B cell (primary cell): Measurements from ENCODE around the gene UBQLNL.

Experiments used
- EZH2 ChIP-seq: IDR thresholded peaks from 2 replicates; pipeline ENCODE4 v1.6.1; 2012; ENCODE audit warnings: borderline replicate concordance, low read depth, mild to moderate bottlenecking, moderate library complexity, low read length; ENCODE audit not compliant: insufficient read depth, poor library complexity, severe bottlenecking
- TF ChIP-seq, protein P1 (sequence below): fragments of 200-600 bp; IDR thresholded peaks from one replicate; pipeline ENCODE4 v1.8.0; 2022; ENCODE audit warnings: antibody characterized with exemption, mild to moderate bottlenecking

DNA sequence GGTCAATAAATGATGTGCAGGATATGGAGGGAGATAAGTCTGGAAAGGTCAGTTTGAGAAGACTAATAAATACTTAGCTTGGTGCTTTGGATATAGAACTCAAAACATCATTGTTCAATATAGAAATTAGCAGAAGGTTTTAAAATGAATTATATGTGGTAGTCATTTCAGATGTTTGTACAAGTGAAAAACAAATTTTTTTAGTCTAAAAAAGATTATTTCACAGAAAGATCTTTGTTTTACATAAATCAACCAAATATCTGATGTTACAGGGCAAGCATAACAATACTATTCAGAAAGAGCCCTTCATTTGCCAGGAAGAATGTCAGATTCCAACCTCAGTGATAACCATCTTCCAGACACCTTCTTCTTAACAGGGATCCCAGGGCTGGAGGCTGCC is 28.1 kb downstream of the UBQLNL start, which contains the start of gene OR52D1:
- TF ChIP-seq, protein P1, sequence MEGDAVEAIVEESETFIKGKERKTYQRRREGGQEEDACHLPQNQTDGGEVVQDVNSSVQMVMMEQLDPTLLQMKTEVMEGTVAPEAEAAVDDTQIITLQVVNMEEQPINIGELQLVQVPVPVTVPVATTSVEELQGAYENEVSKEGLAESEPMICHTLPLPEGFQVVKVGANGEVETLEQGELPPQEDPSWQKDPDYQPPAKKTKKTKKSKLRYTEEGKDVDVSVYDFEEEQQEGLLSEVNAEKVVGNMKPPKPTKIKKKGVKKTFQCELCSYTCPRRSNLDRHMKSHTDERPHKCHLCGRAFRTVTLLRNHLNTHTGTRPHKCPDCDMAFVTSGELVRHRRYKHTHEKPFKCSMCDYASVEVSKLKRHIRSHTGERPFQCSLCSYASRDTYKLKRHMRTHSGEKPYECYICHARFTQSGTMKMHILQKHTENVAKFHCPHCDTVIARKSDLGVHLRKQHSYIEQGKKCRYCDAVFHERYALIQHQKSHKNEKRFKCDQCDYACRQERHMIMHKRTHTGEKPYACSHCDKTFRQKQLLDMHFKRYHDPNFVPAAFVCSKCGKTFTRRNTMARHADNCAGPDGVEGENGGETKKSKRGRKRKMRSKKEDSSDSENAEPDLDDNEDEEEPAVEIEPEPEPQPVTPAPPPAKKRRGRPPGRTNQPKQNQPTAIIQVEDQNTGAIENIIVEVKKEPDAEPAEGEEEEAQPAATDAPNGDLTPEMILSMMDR = no peak
- no peak for TF ChIP-seq EZH2
